Right lobe of liver (tissue), 6 donors: ENCODE results near the gene ARID4B. TPM values are rescaled to one million over a fixed set of nuclear protein-coding genes. Genes with fewer than 3 reads are reported as not detected.

Experiments used
- ATAC-seq, 4 donors: fragments of 200-7000 bp; cut with Tn5 transposase; one replicate each; pipeline ENCODE4 v1.9.1; 2020; ENCODE audit warnings: mild to moderate bottlenecking in 4 of 4, moderate library complexity in 4 of 4
- DNase-seq, 3 donors: peaks; one replicate each; pipeline ENCODE4 v3.0.0-alpha.2; 2020
- H3K27ac ChIP-seq, 3 donors: fragments of 200-600 bp; one replicate each; pipeline ENCODE4 v1.8.0; 2022
- H3K27me3 ChIP-seq, 2 donors: fragments of 200-600 bp; one replicate each; pipeline ENCODE4 v1.8.0; 2022
- H3K36me3 ChIP-seq, 4 donors: fragments of 200-600 bp; sonication (generic) in 1 of 4; one replicate each; pipeline versions ENCODE4 v1.5.1 to v1.8.0; 2017 to 2022; ENCODE audit warnings: control low read depth in 1 of 4
- H3K4me1 ChIP-seq, 4 donors: fragments of 200-600 bp; sonication (generic) in 1 of 4; one replicate each; pipeline versions ENCODE4 v1.5.1 to v1.8.0; 2017 to 2022; ENCODE audit warnings: control low read depth in 1 of 4
- H3K4me3 ChIP-seq, 3 donors: fragments of 200-600 bp; one replicate each; pipeline ENCODE4 v1.8.0; 2022
- H3K9me3 ChIP-seq, 4 donors: fragments of 200-600 bp; sonication (generic) in 1 of 4; one replicate each; pipeline versions ENCODE4 v1.5.1 to v1.8.0; 2017 to 2022; ENCODE audit warnings: control low read depth in 1 of 4
- CTCF ChIP-seq, 4 donors: fragments of 200-600 bp in 3 of 4; fragments of 450-650 bp in 1 of 4; IDR thresholded peaks; one replicate each; pipeline versions ENCODE4 v1.5.1 to v1.8.0; 2016 to 2022; ENCODE audit warnings: antibody characterized with exemption in 4 of 4, mild to moderate bottlenecking in 2 of 4
- POLR2A ChIP-seq: fragments of 450-650 bp; IDR thresholded peaks from one replicate; pipeline ENCODE4 v1.6.1; 2017; ENCODE audit warnings: antibody characterized with exemption, mild to moderate bottlenecking
- WGBS: methylation state at CpG from one replicate; pipeline ENCODE4 v1.1.6; 2018; ENCODE audit warnings: low coverage, low lambda C conversion rate; ENCODE audit not compliant: insufficient coverage; ENCODE audit errors: missing lambda C conversion rate; 5-methylcytosine and 5-hydroxymethylcytosine counted together
- intact Hi-C, 2 donors: fragments of 100-400 bp; cut with DNase I; formaldehyde crosslinking; loops; one replicate each; pipeline versions ENCODE4 v1.11.2 to v1.14.1; 2022
- total RNA-seq, 6 experiments: library from RNA; depleted of rRNA in 2 of 6; stranded (reverse); fragments of >200 nt in 2 of 6; fragmentation: NEBNext Ultra II Directional in 3 of 6; extraction: Animal tissue kit (Norgen Biotek cat#: 25700) in 3 of 6; gene quantifications; one replicate each; pipeline versions ENCODE4 v1.1.0 to v1.2.4, GENCODE V29; 2016 to 2023
- donor health status: DM: no; HTN: yes; CAD: no.
- donor health status: DM: no; HTN: no; CAD: no.
- donor health status: DM: no; HTN: no; CAD: no.
- donor health status: DM: no; HTN: yes; CAD: no.
- donor health status: DM: no; HTN: yes; CAD: no.

The ARID4B gene
- total RNA-seq, 6 experiments from 2014 or later: 8.0 to 16.2 (median 11.4) TPM

GRCh38 chr1:235279694-235280093 lies 48.3 kb downstream of the ARID4B start:
- Histone ChIP-seq H3K27ac (no peak overlapping the region), H3K36me3 (no peaks in the 10 kb centered on the region), H3K4me1 (no peaks in the 10 kb centered on the region), H3K9me3 (no peaks in the 10 kb centered on the region), H3K4me3 (no peak overlapping the region), H3K27me3 (no peaks in the 10 kb centered on the region)
- WGBS: 84% methylated on average over 5 of the region's 5 CpGs
- intact Hi-C loops: no loop called here
- TF ChIP-seq POLR2A: no peak
- no peak for TF ChIP-seq CTCF (IDR thresholded peaks at IDR 0.05)
- ATAC-seq (no peak), DNase-seq (no peak)

- ATAC-seq: no peak
- DNase-seq: no peak
- no peaks in the 10 kb centered on the region for H3K27me3 ChIP-seq
- WGBS: 82% methylated on average over 4 of the region's 5 CpGs
- intact Hi-C loops: no loop called here
- peaks cover 0 to 2% (median 0%) of the 10 kb centered on the region in 4 donors for H3K4me1 ChIP-seq
- no peak overlapping the region for H3K27ac ChIP-seq
- no peak for TF ChIP-seq POLR2A
- TF ChIP-seq CTCF (IDR thresholded peaks at IDR 0.05): no peak
- no peaks in the 10 kb centered on the region for H3K36me3 ChIP-seq
- no peaks in the 10 kb centered on the region for H3K9me3 ChIP-seq
- no peak overlapping the region for H3K4me3 ChIP-seq
These were observed 49.1 kb downstream of the ARID4B start for GRCh38 chr1:235278915-235279292.

- no peak for ATAC-seq
- TF ChIP-seq POLR2A (no peak), CTCF (IDR thresholded peaks at IDR 0.05) (no peak)
- Histone ChIP-seq H3K9me3 (no peaks in the 10 kb centered on the region), H3K4me3 (no peak overlapping the region), H3K4me1 (peaks cover 0 to 7% (median 0%) of the 10 kb centered on the region in 4 donors), H3K36me3 (no peaks in the 10 kb centered on the region), H3K27ac (no peak overlapping the region), H3K27me3 (no peaks in the 10 kb centered on the region)
- WGBS: 92% methylated on average over 1 of the region's 1 CpG
- no peak for DNase-seq
- intact Hi-C loops: no loop called here
These were observed 49.6 kb downstream of the ARID4B start for GRCh38 chr1:235278233-235278914.

DNA sequence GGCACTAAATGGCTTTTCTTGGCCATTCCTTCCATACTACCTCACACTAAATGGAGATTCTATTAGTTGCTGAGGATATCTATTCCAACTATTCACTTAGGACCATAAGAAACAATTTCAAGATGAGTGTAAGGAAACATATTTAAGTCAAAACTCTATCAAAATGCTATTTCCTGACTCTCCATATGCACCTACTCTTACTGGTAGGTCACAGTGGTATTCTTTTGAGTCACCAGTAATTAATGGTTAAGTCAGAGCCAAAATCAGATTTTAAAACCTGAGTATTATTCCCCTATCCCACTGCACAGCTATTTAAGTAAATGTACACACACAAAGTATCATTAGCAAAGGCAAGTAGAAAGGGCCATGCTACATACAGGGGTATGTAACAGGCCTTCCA lies 50.3 kb downstream of the ARID4B start:
- intact Hi-C loops: no loop called here
- ATAC-seq: no peak
- DNase-seq: no peak
- Histone ChIP-seq H3K36me3 (no peaks in the 10 kb centered on the region), H3K27ac (no peak overlapping the region), H3K9me3 (no peaks in the 10 kb centered on the region), H3K4me1 (peaks cover 0 to 13% (median 0%) of the 10 kb centered on the region in 4 donors), H3K4me3 (no peak overlapping the region), H3K27me3 (no peaks in the 10 kb centered on the region)
- TF ChIP-seq CTCF (IDR thresholded peaks at IDR 0.05) (no peak), POLR2A (no peak)

DNA sequence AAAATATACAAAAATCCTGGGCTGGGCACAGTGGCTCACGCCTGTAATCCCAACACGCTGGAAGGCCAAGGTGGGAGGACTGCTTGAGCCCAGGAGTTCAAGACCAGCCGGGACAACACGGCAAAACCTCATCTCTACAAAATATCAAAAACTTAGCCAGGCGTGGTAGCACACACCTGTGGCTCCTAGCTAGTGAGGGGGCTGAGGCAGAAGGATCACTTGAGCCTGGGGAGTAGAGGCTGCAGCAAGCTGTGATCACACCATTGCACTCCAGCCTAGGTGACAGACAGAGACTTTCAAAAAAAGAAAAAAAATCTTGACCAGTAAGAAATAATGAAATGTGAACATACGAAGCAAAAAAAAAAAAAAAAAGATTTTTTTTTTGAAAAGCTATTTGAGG lies 52.1 kb downstream of the ARID4B start:
- Histone ChIP-seq H3K4me1 (peaks cover 0 to 21% (median 0%) of the 10 kb centered on the region in 4 donors), H3K27ac (no peak overlapping the region), H3K4me3 (no peak overlapping the region), H3K27me3 (no peaks in the 10 kb centered on the region), H3K36me3 (no peaks in the 10 kb centered on the region), H3K9me3 (no peaks in the 10 kb centered on the region)
- intact Hi-C loops: no loop called here
- ATAC-seq (no peak), DNase-seq (no peak)
- 79% methylated on average over 4 of the region's 6 CpGs for WGBS
- TF ChIP-seq POLR2A (no peak), CTCF (IDR thresholded peaks at IDR 0.05) (no peak)
